ENCODE data around the gene AQP10. TPM values are rescaled to one million over a fixed set of nuclear protein-coding genes. Genes with fewer than 3 reads are reported as not detected.

AQP10 gene
- total RNA-seq, 1 experiment from 2014 or later: 0.50 TPM

- Histone ChIP-seq H3K36me3 (ENCODE audit: control insufficient read depth, insufficient read depth, low read length) (0 out of 2 replicates have a peak, but pooled peaks cover under 1% of the 10 kb centered on the region), H3K4me3 (ENCODE audit: low read depth, low read length) (no peak overlapping the region), H3K4me1 (peaks cover 9% of the 10 kb centered on the region), H3K27me3 (replicated peaks; ENCODE audit: control insufficient read depth, insufficient read depth, low read length) (no peaks in the 10 kb centered on the region), H3K9me3 (no peaks in the 10 kb centered on the region)
- POLR2A ChIA-PET: no interaction called here
- no peak overlapping the region for H3K4me3 Mint-ChIP-seq (ENCODE audit: unreplicated experiment)
- no TSS peak for BruUV-seq (replicated peaks)
- no peaks in the 10 kb centered on the region for H3K9me3 Mint-ChIP-seq (ENCODE audit: unreplicated experiment)
- intact Hi-C loops (cut with micrococcal nuclease; ENCODE audit: unreplicated experiment): no loop called here
- H3K27ac Mint-ChIP-seq (ENCODE audit: unreplicated experiment): no peak overlapping the region
- no peak for DNase-seq
- CTCF ChIA-PET: interaction anchor here (0.6 to 1.1 kb wide), 4 partner anchors 11 to 57 kb away, joined by 3 to 5 read pairs (median 4); no protein-coding TSS in a partner anchor
- TF ChIP-seq CTCF (IDR thresholded peaks at IDR 0.05; ENCODE audit: insufficient read depth in 1 of 2, low read depth in 1 of 2, low read length in 1 of 2, severe bottlenecking in 1 of 2, unreplicated experiment in 1 of 2): no peak
- peaks cover 5% of the 10 kb centered on the region for H3K36me3 Mint-ChIP-seq (ENCODE audit: insufficient read depth, unreplicated experiment)
- no peaks in the 10 kb centered on the region for H3K27me3 Mint-ChIP-seq (ENCODE audit: insufficient read depth, unreplicated experiment)
- H3K4me1 Mint-ChIP-seq (ENCODE audit: low read depth, unreplicated experiment): peaks cover 17% of the 10 kb centered on the region
Observed at GRCh38 chr1:154349121-154349520, 28.2 kb downstream of the AQP10 start.

DNA sequence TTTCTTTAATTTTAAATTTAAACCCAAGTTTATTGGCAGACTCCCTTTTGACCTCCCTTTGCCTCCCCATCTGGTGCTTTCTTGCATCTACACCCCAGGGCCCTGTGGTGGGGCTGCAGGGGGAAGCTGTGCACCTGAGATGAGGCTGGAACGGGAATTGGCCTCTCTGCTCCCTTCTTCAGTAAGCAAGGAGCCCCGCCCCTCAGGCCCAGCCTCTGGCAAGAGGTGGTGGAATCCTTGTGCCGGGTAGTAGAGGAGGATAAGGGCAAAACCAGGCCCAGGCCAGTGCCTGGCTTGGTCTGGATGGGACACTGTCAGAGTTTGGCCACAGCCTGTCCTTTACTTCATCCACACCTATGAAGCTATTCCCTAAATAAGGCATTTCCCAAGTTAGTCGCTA, 29.5 kb downstream of the AQP10 start:
- no peak overlapping the region for H3K4me3 Mint-ChIP-seq (ENCODE audit: unreplicated experiment)
- no peak for DNase-seq
- peaks cover 5% of the 10 kb centered on the region for H3K36me3 Mint-ChIP-seq (ENCODE audit: insufficient read depth, unreplicated experiment)
- Histone ChIP-seq H3K9me3 (no peaks in the 10 kb centered on the region), H3K36me3 (ENCODE audit: control insufficient read depth, insufficient read depth, low read length) (no peaks in the 10 kb centered on the region), H3K4me1 (peaks cover 16% of the 10 kb centered on the region), H3K27me3 (replicated peaks; ENCODE audit: control insufficient read depth, insufficient read depth, low read length) (no peaks in the 10 kb centered on the region), H3K4me3 (ENCODE audit: low read depth, low read length) (no peak overlapping the region)
- H3K27me3 Mint-ChIP-seq (ENCODE audit: insufficient read depth, unreplicated experiment): no peaks in the 10 kb centered on the region
- ChIA-PET POLR2A (no interaction called here), CTCF (no interaction called here)
- peaks cover 20% of the 10 kb centered on the region for H3K4me1 Mint-ChIP-seq (ENCODE audit: low read depth, unreplicated experiment)
- no peak overlapping the region for H3K27ac Mint-ChIP-seq (ENCODE audit: unreplicated experiment)
- BruUV-seq (replicated peaks): no TSS peak
- no peaks in the 10 kb centered on the region for H3K9me3 Mint-ChIP-seq (ENCODE audit: unreplicated experiment)
- intact Hi-C loops (cut with micrococcal nuclease; ENCODE audit: unreplicated experiment): loop anchor here (5.0 kb wide), 2 partner anchors 127 to 197 kb away; no protein-coding TSS in a partner anchor
- TF ChIP-seq CTCF (IDR thresholded peaks at IDR 0.05; ENCODE audit: insufficient read depth in 1 of 2, low read depth in 1 of 2, low read length in 1 of 2, severe bottlenecking in 1 of 2, unreplicated experiment in 1 of 2): no peak

DNA sequence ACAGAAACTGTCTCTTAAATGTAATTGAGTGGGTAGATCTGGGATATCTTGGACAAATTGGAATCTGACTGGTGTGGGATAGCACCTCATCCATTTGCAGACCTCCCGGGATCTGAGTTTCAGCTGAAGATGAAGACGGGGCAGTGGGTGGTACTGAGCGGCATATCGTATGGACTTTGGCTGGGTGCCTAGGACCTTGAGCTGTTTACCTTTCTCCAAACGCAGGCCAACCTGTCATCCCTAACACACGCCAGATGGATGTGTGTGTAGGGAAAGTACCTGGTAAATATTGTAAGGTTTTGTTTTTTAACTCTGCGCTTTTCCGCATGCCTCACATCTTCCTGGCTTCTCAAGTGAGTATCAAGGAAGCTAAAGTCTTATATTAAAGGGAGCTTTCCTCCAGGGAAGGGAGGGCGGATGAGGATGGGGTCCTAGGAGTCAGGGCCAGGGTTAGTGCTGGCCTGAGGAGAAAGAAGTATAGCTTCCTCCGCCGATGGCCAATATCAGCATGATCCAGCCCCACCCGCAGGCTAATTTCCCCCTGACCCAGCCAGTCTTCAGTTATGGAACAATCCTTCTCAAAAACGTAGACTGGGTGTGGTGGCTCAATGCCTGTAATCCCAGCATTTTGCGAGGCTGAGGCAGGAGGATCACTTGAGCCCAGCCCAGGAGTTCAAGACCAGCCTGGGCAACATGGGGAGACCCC, 30.6 kb downstream of the AQP10 start:
- Mint-ChIP-seq H3K9me3 (ENCODE audit: unreplicated experiment) (no peaks in the 10 kb centered on the region), H3K27me3 (ENCODE audit: insufficient read depth, unreplicated experiment) (no peaks in the 10 kb centered on the region), H3K4me3 (ENCODE audit: unreplicated experiment) (no peak overlapping the region), H3K4me1 (ENCODE audit: low read depth, unreplicated experiment) (peaks cover 20% of the 10 kb centered on the region), H3K27ac (ENCODE audit: unreplicated experiment) (no peak overlapping the region), H3K36me3 (ENCODE audit: insufficient read depth, unreplicated experiment) (peaks cover 5% of the 10 kb centered on the region)
- H3K27me3 ChIP-seq (replicated peaks; ENCODE audit: control insufficient read depth, insufficient read depth, low read length): no peaks in the 10 kb centered on the region
- no peaks in the 10 kb centered on the region for H3K9me3 ChIP-seq
- DNase-seq: no peak
- H3K4me1 ChIP-seq: peaks cover 23% of the 10 kb centered on the region
- ChIA-PET CTCF (interaction anchor here (2.6 kb wide), 1 partner anchor 16 kb away, joined by 16 read pairs; no protein-coding TSS in a partner anchor), POLR2A (no interaction called here)
- BruUV-seq (replicated peaks): no TSS peak
- TF ChIP-seq CTCF (IDR thresholded peaks at IDR 0.05; ENCODE audit: insufficient read depth in 1 of 2, low read depth in 1 of 2, low read length in 1 of 2, severe bottlenecking in 1 of 2, unreplicated experiment in 1 of 2): no peak
- H3K36me3 ChIP-seq (ENCODE audit: control insufficient read depth, insufficient read depth, low read length): no peaks in the 10 kb centered on the region
- intact Hi-C loops (cut with micrococcal nuclease; ENCODE audit: unreplicated experiment): loop anchor here (2.0 to 5.0 kb wide), 3 partner anchors 17 to 196 kb away; no protein-coding TSS in a partner anchor
- H3K4me3 ChIP-seq (ENCODE audit: low read depth, low read length): no peak overlapping the region

Measured in Caco-2 (cell line).